SK-N-SH treated with all-trans-retinoic acid at 6 μM for 48 hours (cell line): ENCODE measurements around the gene HJV.
"Not testable (repeated sequence)": the region's sequence is repeated elsewhere in the genome, so short reads cannot be mapped to it uniquely, and the experiment has no call there.

Experiments
- CREB5 ChIP-seq: fragments of 250-450 bp; sonication (Bioruptor Pico); IDR thresholded peaks from 2 replicates; pipeline ENCODE4 v1.5.1; 2020; ENCODE audit warnings: low read depth, mild to moderate bottlenecking, moderate library complexity
- ESRRG ChIP-seq: fragments of 250-450 bp; sonication (Bioruptor Pico); IDR thresholded peaks from 2 replicates; pipeline ENCODE4 v1.6.1; 2021; ENCODE audit warnings: mild to moderate bottlenecking
- OSR1 ChIP-seq: fragments of 250-450 bp; sonication (Bioruptor Pico); IDR thresholded peaks from 2 replicates; pipeline ENCODE4 v1.8.0; 2022; ENCODE audit warnings: moderate library complexity, mild to moderate bottlenecking, inconsistent platforms
- PATZ1 ChIP-seq: fragments of 250-450 bp; sonication (Bioruptor Pico); IDR thresholded peaks from 2 replicates; pipeline ENCODE4 v1.8.0; 2020; ENCODE audit warnings: mild to moderate bottlenecking, moderate library complexity, borderline replicate concordance
- RARB ChIP-seq: fragments of 250-450 bp; sonication (Bioruptor Pico); IDR thresholded peaks from 2 replicates; pipeline ENCODE4 v1.8.0; 2021; ENCODE audit warnings: mild to moderate bottlenecking, moderate library complexity
- ZFP30 ChIP-seq: fragments of 450-650 bp; formaldehyde crosslinking; IDR thresholded peaks from 2 replicates; pipeline ENCODE4 v1.5.0; 2022; ENCODE audit warnings: mild to moderate bottlenecking, moderate library complexity
- ZNF565 ChIP-seq: fragments of 450-650 bp; formaldehyde crosslinking; conservative IDR thresholded peaks from 2 replicates; pipeline ENCODE4 v1.5.0; 2020; ENCODE audit warnings: low read depth, mild to moderate bottlenecking, moderate library complexity

DNA sequence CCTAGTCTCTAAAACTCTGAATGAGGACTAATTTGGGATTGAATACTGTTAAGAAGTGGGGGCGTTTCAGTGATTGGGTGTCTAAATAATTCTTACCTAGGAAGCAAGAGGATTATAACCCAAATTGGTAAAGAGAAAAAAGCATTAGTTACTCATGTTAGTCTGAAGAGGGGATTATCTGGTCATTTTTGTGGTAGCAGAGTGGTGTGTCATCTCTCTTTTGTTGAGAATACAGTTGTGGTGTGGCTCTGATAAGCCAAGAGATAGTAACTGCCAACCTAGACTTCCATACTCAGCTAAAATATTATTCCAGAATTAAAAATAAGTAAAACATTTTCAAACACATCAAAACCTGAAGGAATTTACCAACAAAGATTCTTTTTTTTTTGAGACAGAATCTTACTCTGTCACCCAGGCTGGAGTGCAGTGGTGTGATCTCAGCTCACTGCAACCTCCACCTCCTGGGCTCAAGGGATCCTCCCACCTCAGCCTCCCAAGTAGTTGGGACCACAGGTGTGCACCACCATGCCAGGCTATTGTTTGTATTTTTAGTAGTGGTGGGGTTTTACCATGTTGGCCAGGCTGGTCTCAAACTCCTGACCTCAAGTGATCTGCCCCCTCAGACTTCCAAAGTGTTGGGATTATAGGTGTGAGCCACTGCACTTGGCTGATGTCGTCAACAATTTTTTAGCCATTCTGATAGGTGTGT is 4.4 kb upstream of the HJV start:
- not testable (repeated sequence) for TF ChIP-seq PATZ1 (CRISPR knock-in tag); OSR1; CREB5 (CRISPR knock-in tag); ZNF565 (CRISPR knock-in tag); RARB (CRISPR knock-in tag); ESRRG (CRISPR knock-in tag); ZFP30 (CRISPR knock-in tag)
